ENCODE results near the gene NOS1. TPM values are rescaled to one million over a fixed set of nuclear protein-coding genes. Genes with fewer than 3 reads are reported as not detected.

Gene NOS1
- total and polyA plus RNA-seq, 2 experiments from 2014 or later: 0.63 to 3.0 TPM

Other genes with a start within 250 kb of the NOS1 start
- 84.2 and 126 TPM in 2 replicates for gene FBXO21, start 171.2 kb downstream of the NOS1 start, total RNA-seq (2014; rRNA removed; shearing (Covaris generic))
- gene FBXO21, start 171.2 kb downstream of the NOS1 start, polyA plus RNA-seq (2016; fragmentation: Nextera tagmentation; extraction: Ambion mirVana): 46.3 and 46.4 TPM in 2 replicates